GM10248 (cell line): ENCODE measurements around the gene CRIM1.

Experiments
- CTCF ChIA-PET: fragments of 300-600 bp; sonication (Branson Sonifier 250); formaldehyde crosslinking; extraction: SDS; loops from one replicate; lab custom pipeline; 2021; ENCODE audit warnings: antibody characterized with exemption; lab: Yijun Ruan, JAX
- POLR2A ChIA-PET: fragments of 350-650 bp; sonication (Branson Sonifier 250); formaldehyde crosslinking; extraction: SDS; loops from one replicate; lab custom pipeline; 2020; ENCODE audit warnings: antibody characterized with exemption; lab: Yijun Ruan, JAX
- DNase-seq: peaks from one replicate; pipeline ENCODE4 v3.0.0; 2012; ENCODE audit errors: extremely low spot score
- CTCF ChIP-seq: IDR thresholded peaks from 2 replicates; pipeline ENCODE4 v1.5.1; 2012; ENCODE audit warnings: mild to moderate bottlenecking, low read depth; ENCODE audit errors: extremely low read depth, missing control alignments, control extremely low read depth

CRIM1 gene

DNA sequence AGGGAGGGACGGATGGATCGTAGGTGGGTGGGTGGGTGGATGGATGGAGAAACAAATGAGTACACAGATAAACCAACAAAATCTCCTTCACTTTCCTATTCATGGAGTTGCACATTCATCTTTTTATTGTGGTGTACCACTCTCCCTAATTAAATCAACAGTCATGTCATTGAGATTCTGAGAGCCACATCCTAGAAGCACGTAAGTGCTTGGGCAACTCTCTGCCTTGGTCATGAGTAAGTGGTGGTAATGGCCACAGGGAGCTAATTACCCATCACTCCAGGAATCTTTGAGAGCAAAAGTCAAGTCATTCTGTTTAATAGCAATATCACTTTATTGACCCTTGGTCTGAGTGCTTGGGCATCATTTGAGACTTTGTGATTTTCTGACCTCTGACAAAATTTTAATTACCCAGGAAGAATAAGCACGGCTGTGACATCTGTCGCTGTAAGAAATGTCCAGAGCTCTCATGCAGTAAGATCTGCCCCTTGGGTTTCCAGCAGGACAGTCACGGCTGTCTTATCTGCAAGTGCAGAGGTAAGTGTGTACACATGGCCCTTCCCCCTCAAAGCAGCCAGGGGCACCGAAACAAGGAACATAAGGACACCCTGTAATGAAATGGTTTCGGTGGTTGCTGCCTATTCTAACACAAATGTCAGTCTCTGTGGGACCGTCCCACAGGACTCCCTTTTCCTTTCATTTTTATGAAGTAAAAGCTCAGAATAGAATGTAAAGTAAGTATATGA is 156.5 kb downstream of the CRIM1 start:
- TF ChIP-seq CTCF: no peak
- CTCF ChIA-PET: interaction anchor here (0.8 to 2.8 kb wide), 7 partner anchors 9 to 159 kb away, joined by 3 to 11 read pairs (median 3); no protein-coding TSS in a partner anchor
- peak; percentile 34 for DNase-seq
- POLR2A ChIA-PET: no interaction called here

DNA sequence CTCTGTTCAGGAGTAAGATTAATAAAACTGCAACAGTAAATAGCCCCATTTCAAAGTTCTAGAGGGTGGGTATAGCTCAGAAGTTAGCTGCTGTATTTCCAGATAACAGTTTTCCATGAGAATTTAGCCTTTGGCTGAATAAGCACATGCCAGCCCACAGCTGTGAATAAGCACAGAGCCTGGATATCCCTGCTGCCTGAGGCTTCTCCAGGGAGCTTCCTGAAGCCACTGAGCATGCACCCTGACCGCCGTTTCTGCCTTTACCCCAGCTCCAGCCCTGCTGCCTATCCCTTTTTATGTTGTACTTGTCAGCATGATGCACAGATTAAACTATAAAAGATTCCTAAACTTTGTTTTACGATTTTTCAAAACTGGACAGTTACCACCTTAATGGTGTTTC is 157.1 kb downstream of the CRIM1 start:
- ChIA-PET POLR2A (no interaction called here), CTCF (interaction anchor here (0.8 to 2.8 kb wide), 8 partner anchors 9 to 162 kb away, joined by 3 to 11 read pairs (median 3); no protein-coding TSS in a partner anchor)
- no peak for TF ChIP-seq CTCF
- no peak for DNase-seq

- POLR2A ChIA-PET: no interaction called here
- TF ChIP-seq CTCF: no peak
- no peak for DNase-seq
- CTCF ChIA-PET: interaction anchor here (0.6 to 1.6 kb wide), 4 partner anchors 10 to 163 kb away, joined by 3 to 4 read pairs (median 3); no protein-coding TSS in a partner anchor
Measured at GRCh38 chr2:36513661-36514060, 158.1 kb downstream of the CRIM1 start.

DNA sequence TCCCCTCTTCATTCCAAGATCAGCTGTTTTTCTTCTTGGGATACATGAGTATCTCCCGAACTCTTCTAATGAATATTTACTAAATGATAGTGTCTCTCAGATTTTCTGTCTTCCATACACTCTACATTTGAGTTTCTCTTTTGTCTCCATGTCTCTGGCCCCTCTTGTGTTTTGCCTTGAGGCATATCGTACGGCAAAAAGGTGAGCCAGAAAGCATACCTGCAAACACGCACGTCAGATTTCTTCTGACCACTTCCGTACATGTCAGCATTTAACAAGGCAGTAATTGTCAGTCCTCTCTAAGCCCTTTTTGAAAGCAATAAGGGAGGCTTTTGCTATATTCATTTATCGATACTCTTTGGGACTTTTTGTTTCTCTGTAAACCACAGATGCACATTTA is 160.0 kb downstream of the CRIM1 start:
- TF ChIP-seq CTCF: no peak
- CTCF ChIA-PET: interaction anchor here (1.4 to 1.9 kb wide), 3 partner anchors 9 to 149 kb away, joined by 3 to 5 read pairs (median 4); no protein-coding TSS in a partner anchor
- POLR2A ChIA-PET: no interaction called here

GRCh38 chr2:36516136-36516870 is 160.7 kb downstream of the CRIM1 start:
- CTCF ChIA-PET: interaction anchor here (1.1 to 1.9 kb wide), 4 partner anchors 9 to 23 kb away, joined by 3 to 7 read pairs (median 3); no protein-coding TSS in a partner anchor
- no peak for DNase-seq
- POLR2A ChIA-PET: no interaction called here
- no peak for TF ChIP-seq CTCF

More for the DNA sequence above, 160.0 kb downstream of the CRIM1 start:
- no peak for DNase-seq

- no peak for DNase-seq
- POLR2A ChIA-PET: no interaction called here
- no peak for TF ChIP-seq CTCF
- CTCF ChIA-PET: interaction anchor here (0.9 to 2.6 kb wide), 6 partner anchors 8 to 26 kb away, joined by 3 to 9 read pairs (median 4); no protein-coding TSS in a partner anchor
Measured at GRCh38 chr2:36520431-36520830, 164.9 kb downstream of the CRIM1 start.
